MM.1S (cell line): ENCODE data around the gene HDLBP.

Source experiments
- DNase-seq: peaks from one replicate; pipeline ENCODE4 v3.0.0-alpha.2; 2015
- H2AFZ ChIP-seq: fragments of 300-600 bp; sonication (generic); 2 replicates; pipeline ENCODE4 v1.6.0; 2016; ENCODE audit warnings: antibody characterized with exemption, low read length
- H3F3A ChIP-seq: fragments of 300-600 bp; sonication (generic); 2 replicates; pipeline ENCODE4 v1.6.1; 2016; ENCODE audit warnings: mild to moderate bottlenecking, antibody characterized with exemption, low read length, moderate library complexity, mixed read lengths; ENCODE audit not compliant: insufficient read depth
- H3K27ac ChIP-seq: fragments of 300-600 bp; sonication (generic); 2 replicates; pipeline ENCODE4 v1.5.1; 2016; ENCODE audit warnings: mild to moderate bottlenecking, low read length
- H3K27me3 ChIP-seq: fragments of 300-600 bp; sonication (generic); replicated peaks from 2 replicates; pipeline ENCODE4 v1.6.0; 2016; ENCODE audit warnings: low read length; ENCODE audit not compliant: insufficient read depth
- H3K36me3 ChIP-seq: fragments of 300-600 bp; sonication (generic); replicated peaks from 2 replicates; pipeline ENCODE4 v1.6.1; 2016; ENCODE audit warnings: mild to moderate bottlenecking, low read length, mixed read lengths; ENCODE audit not compliant: insufficient read depth
- H3K4me1 ChIP-seq: fragments of 300-600 bp; sonication (generic); 2 replicates; pipeline ENCODE4 v1.6.1; 2016; ENCODE audit warnings: low read length, mixed read lengths
- H3K4me2 ChIP-seq: fragments of 300-600 bp; sonication (generic); 2 replicates; pipeline ENCODE4 v1.6.0; 2016; ENCODE audit warnings: low read depth, low read length
- H3K4me3 ChIP-seq: fragments of 300-600 bp; sonication (generic); 2 replicates; pipeline ENCODE4 v1.5.1; 2016; ENCODE audit warnings: low read length, mixed read lengths
- H3K79me2 ChIP-seq: fragments of 300-600 bp; sonication (generic); 2 replicates; pipeline ENCODE4 v1.6.1; 2016; ENCODE audit warnings: mixed run types, low read length, mixed read lengths
- H3K9ac ChIP-seq: fragments of 300-600 bp; sonication (generic); 2 replicates; pipeline ENCODE4 v1.6.1; 2016; ENCODE audit warnings: low read length, mixed read lengths
- H3K9me2 ChIP-seq: fragments of 300-600 bp; sonication (generic); replicated peaks from 2 replicates; pipeline ENCODE4 v1.6.1; 2016; ENCODE audit warnings: mild to moderate bottlenecking, low read length, mixed read lengths; ENCODE audit not compliant: insufficient read depth
- H3K9me3 ChIP-seq: fragments of 300-600 bp; sonication (generic); replicated peaks from 2 replicates; pipeline ENCODE4 v1.6.1; 2016; ENCODE audit warnings: mild to moderate bottlenecking, low read length, mixed read lengths; ENCODE audit not compliant: insufficient read depth
- H4K20me1 ChIP-seq: fragments of 300-600 bp; sonication (generic); 2 replicates; pipeline ENCODE4 v1.6.1; 2016; ENCODE audit warnings: mild to moderate bottlenecking, low read length, moderate library complexity, mixed read lengths; ENCODE audit not compliant: insufficient read depth
- EZH2 ChIP-seq: fragments of 300-600 bp; sonication (generic); optimal IDR thresholded peaks from 2 replicates; pipeline ENCODE3; 2017; ENCODE audit warnings: low read depth, mild to moderate bottlenecking, antibody characterized with exemption, low read length, mixed read lengths
- EZH2phosphoT487 ChIP-seq: fragments of 300-600 bp; sonication (generic); IDR thresholded peaks from 2 replicates; pipeline ENCODE4 v1.6.1; 2018; ENCODE audit warnings: antibody characterized with exemption, low read length
- TF ChIP-seq, protein P1 (sequence below): fragments of 300-600 bp; sonication (generic); IDR thresholded peaks from 2 replicates; pipeline ENCODE4 v1.5.1; 2016; ENCODE audit warnings: antibody characterized with exemption, low read length, mixed read lengths

The HDLBP gene

DNA sequence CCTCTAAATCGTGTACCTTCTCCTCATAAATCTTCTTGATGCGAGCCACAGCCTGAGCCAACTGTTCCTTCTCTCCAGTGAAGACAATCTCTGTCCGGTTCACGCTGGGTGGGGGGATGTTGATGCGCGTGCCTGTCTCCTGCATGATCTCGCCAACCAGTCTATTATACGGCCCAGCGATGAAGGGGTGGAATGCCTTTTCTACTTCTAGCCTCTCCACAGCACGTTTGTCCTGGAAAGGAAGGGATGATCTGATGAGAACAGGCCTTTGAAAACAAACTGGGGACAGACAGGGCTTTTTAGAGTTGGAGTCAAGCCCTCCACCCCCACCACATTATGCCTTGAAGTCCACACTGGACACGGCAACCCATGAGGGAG is 59.3 kb downstream of the HDLBP start:
- Histone ChIP-seq H3K27me3 (no peaks in the 10 kb centered on the region), H3K27ac (no peak overlapping the region), H3K9me2 (no peaks in the 10 kb centered on the region), H3K79me2 (peaks cover 58% of the 10 kb centered on the region), H3K4me3 (no peak overlapping the region), H3K9ac (no peak overlapping the region), H3K36me3 (peaks cover 6% of the 10 kb centered on the region; the same call in 1 of the 2 replicates), H2AFZ (no peak overlapping the region), H4K20me1 (no peaks in the 10 kb centered on the region), H3K4me2 (no peak overlapping the region), H3F3A (no peaks in the 10 kb centered on the region), H3K9me3 (no peaks in the 10 kb centered on the region), H3K4me1 (no peaks in the 10 kb centered on the region)
- no peak for TF ChIP-seq EZH2phosphoT487
- DNase-seq, result no peak

- Histone ChIP-seq H3K36me3 (peaks cover 6% of the 10 kb centered on the region; the same call in 1 of the 2 replicates), H3K79me2 (peaks cover 56% of the 10 kb centered on the region), H4K20me1 (no peaks in the 10 kb centered on the region), H3K4me3 (no peak overlapping the region), H3K9me2 (no peaks in the 10 kb centered on the region), H3K27me3 (no peaks in the 10 kb centered on the region), H3F3A (no peaks in the 10 kb centered on the region), H3K9me3 (no peaks in the 10 kb centered on the region), H3K4me1 (no peaks in the 10 kb centered on the region), H2AFZ (no peak overlapping the region), H3K27ac (no peak overlapping the region), H3K4me2 (no peak overlapping the region), H3K9ac (no peak overlapping the region)
- no peak for TF ChIP-seq EZH2phosphoT487
- TF ChIP-seq, protein P1, sequence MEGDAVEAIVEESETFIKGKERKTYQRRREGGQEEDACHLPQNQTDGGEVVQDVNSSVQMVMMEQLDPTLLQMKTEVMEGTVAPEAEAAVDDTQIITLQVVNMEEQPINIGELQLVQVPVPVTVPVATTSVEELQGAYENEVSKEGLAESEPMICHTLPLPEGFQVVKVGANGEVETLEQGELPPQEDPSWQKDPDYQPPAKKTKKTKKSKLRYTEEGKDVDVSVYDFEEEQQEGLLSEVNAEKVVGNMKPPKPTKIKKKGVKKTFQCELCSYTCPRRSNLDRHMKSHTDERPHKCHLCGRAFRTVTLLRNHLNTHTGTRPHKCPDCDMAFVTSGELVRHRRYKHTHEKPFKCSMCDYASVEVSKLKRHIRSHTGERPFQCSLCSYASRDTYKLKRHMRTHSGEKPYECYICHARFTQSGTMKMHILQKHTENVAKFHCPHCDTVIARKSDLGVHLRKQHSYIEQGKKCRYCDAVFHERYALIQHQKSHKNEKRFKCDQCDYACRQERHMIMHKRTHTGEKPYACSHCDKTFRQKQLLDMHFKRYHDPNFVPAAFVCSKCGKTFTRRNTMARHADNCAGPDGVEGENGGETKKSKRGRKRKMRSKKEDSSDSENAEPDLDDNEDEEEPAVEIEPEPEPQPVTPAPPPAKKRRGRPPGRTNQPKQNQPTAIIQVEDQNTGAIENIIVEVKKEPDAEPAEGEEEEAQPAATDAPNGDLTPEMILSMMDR, result no peak
- TF ChIP-seq EZH2, result no peak
- DNase-seq, result no peak
Observed at GRCh38 chr2:241255542-241256167, 59.8 kb downstream of the HDLBP start.

GRCh38 chr2:241254904-241255351 is 60.5 kb downstream of the HDLBP start:
- Histone ChIP-seq H3K27ac (no peak overlapping the region), H3F3A (no peaks in the 10 kb centered on the region), H2AFZ (no peak overlapping the region), H3K9me2 (no peaks in the 10 kb centered on the region), H3K4me2 (no peak overlapping the region), H3K9ac (no peak overlapping the region), H4K20me1 (no peaks in the 10 kb centered on the region), H3K4me3 (no peak overlapping the region), H3K9me3 (no peaks in the 10 kb centered on the region), H3K36me3 (peaks cover 6% of the 10 kb centered on the region; the same call in 1 of the 2 replicates), H3K4me1 (no peaks in the 10 kb centered on the region), H3K79me2 (peaks cover 50% of the 10 kb centered on the region), H3K27me3 (no peaks in the 10 kb centered on the region)
- DNase-seq, result no peak
- no peak for TF ChIP-seq EZH2
- TF ChIP-seq EZH2phosphoT487, result no peak
- TF ChIP-seq, protein P1, result no peak

- no peaks in the 10 kb centered on the region for H3F3A ChIP-seq
- no peak overlapping the region for H3K27ac ChIP-seq
- H3K9me2 ChIP-seq, result no peaks in the 10 kb centered on the region
- no peaks in the 10 kb centered on the region for H3K9me3 ChIP-seq
- H3K79me2 ChIP-seq, result peaks cover 35% of the 10 kb centered on the region
- H3K4me3 ChIP-seq, result no peak overlapping the region
- peaks cover 5% of the 10 kb centered on the region; the same call in 1 of the 2 replicates for H4K20me1 ChIP-seq
- H3K9ac ChIP-seq, result no peak overlapping the region
- no peak for DNase-seq
- no peak overlapping the region for H3K4me2 ChIP-seq
- H2AFZ ChIP-seq, result no peak overlapping the region
- no peaks in the 10 kb centered on the region for H3K4me1 ChIP-seq
- TF ChIP-seq EZH2phosphoT487 (no peak), EZH2 (no peak)
- TF ChIP-seq, protein P1, result no peak
- H3K36me3 ChIP-seq, result peaks cover 6% of the 10 kb centered on the region; the same call in 1 of the 2 replicates
- H3K27me3 ChIP-seq, result no peaks in the 10 kb centered on the region
Observed at GRCh38 chr2:241252778-241253475, 62.5 kb downstream of the HDLBP start.
